ENCODE measurements around the gene AGER.

GRCh38 chr6:32149092-32149755 lies 34.8 kb downstream of the AGER start:
- no peak for TF ChIP-seq CTCF (IDR thresholded peaks at IDR 0.05)
- no peak for TF ChIP-seq POLR2A (IDR thresholded peaks at IDR 0.05)
